Testis (tissue), 3 donors: Measurements from ENCODE around the gene CDH20. TPM values are rescaled to one million over a fixed set of nuclear protein-coding genes. Genes with fewer than 3 reads are reported as not detected.
A peak's percentile ranks its signal among the peaks of the same experiment; 100 is the strongest.

ENCODE experiments used
- DNase-seq: peaks from one replicate; pipeline ENCODE4 v3.0.0-alpha.2; 2019
- H3K27ac ChIP-seq, 2 donors: fragments of 200-600 bp; sonication (generic); one replicate each; pipeline ENCODE4 v1.5.1; 2019
- H3K27me3 ChIP-seq: fragments of 200-600 bp; sonication (generic); one replicate; pipeline ENCODE4 v1.5.1; 2019
- H3K36me3 ChIP-seq: fragments of 200-600 bp; sonication (generic); one replicate; pipeline ENCODE4 v1.5.1; 2017; ENCODE audit warnings: low read depth; ENCODE audit errors: missing control alignments
- H3K4me1 ChIP-seq: fragments of 200-600 bp; sonication (generic); one replicate; pipeline ENCODE4 v1.5.1; 2019
- H3K4me3 ChIP-seq, 2 donors: fragments of 200-600 bp; sonication (generic); one replicate each; pipeline ENCODE4 v1.5.1; 2017 to 2019
- H3K9me3 ChIP-seq: fragments of 200-600 bp; sonication (generic); one replicate; pipeline ENCODE4 v1.5.1; 2017
- POLR2A ChIP-seq: fragments of 450-650 bp; IDR thresholded peaks from one replicate; pipeline ENCODE4 v1.6.1; 2017; ENCODE audit warnings: antibody characterized with exemption, mild to moderate bottlenecking, moderate library complexity
- WGBS, 2 donors: methylation state at CpG; one replicate each; pipeline ENCODE4 v1.1.5; 2018; 5-methylcytosine and 5-hydroxymethylcytosine counted together
- intact Hi-C: fragments of 100-400 bp; cut with DNase I; formaldehyde crosslinking; loops from one replicate; pipeline ENCODE4 v1.15.1; 2023; ENCODE audit warnings: low total_unique reads
- polyA plus RNA-seq: library from polyadenylated mRNA; stranded (reverse); fragments of 350-450 nt; fragmentation: Illumina TruSeq; extraction: RNeasy Lipid Tissue Mini Kit (QIAGEN cat#74804); gene quantifications from one replicate; pipeline ENCODE4 v1.2.3, GENCODE V29; 2014; ENCODE audit warnings: low read depth, low replicate concordance; ENCODE audit not compliant: insufficient read depth
- total RNA-seq, 2 donors: library from RNA; depleted of rRNA; stranded (reverse); fragments of >200 nt; gene quantifications; one replicate each; pipeline ENCODE4 v1.2.3, GENCODE V29; 2016
- TF ChIP-seq, protein P1 (sequence below), 3 experiments: fragments of 450-650 bp in 2 of 3; fragments of 200-600 bp in 1 of 3; sonication (generic) in 1 of 3; IDR thresholded peaks; one replicate each; pipeline ENCODE4 v1.5.1; 2016 to 2019; ENCODE audit warnings: antibody characterized with exemption in 3 of 3, mild to moderate bottlenecking in 2 of 3, moderate library complexity in 1 of 3

The CDH20 gene
- total and polyA plus RNA-seq, 3 donors from 2014 or later: 0.16 to 0.88 (median 0.37) TPM

DNA sequence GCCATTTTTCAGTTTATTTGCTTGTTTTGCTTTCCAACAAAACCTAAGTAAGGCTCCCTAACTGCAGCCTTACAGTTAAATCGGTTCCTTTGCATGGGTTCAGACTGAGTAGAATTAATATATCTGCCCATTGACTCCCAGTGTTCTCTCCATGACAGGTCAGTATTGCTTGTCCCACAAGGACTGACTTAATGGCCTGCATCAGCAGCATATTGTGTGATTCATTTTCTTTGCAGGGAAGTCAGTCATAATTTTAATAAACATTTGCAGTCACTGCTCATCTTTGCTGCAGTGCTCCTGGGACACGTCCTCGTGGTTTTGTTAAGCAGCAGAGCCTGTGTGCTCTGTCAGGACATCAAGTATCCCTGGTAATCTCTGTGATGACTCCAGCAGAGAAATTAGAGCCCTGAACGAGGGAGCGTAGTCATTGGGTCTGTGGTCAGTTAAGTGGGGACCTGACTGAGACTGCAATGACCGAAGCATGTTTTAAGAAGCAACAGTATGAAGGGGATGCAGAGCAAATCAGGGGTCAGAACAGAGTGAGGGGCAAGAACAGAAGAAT lies 93.3 kb downstream of the CDH20 start:
- TF ChIP-seq, protein P1, sequence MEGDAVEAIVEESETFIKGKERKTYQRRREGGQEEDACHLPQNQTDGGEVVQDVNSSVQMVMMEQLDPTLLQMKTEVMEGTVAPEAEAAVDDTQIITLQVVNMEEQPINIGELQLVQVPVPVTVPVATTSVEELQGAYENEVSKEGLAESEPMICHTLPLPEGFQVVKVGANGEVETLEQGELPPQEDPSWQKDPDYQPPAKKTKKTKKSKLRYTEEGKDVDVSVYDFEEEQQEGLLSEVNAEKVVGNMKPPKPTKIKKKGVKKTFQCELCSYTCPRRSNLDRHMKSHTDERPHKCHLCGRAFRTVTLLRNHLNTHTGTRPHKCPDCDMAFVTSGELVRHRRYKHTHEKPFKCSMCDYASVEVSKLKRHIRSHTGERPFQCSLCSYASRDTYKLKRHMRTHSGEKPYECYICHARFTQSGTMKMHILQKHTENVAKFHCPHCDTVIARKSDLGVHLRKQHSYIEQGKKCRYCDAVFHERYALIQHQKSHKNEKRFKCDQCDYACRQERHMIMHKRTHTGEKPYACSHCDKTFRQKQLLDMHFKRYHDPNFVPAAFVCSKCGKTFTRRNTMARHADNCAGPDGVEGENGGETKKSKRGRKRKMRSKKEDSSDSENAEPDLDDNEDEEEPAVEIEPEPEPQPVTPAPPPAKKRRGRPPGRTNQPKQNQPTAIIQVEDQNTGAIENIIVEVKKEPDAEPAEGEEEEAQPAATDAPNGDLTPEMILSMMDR (IDR thresholded peaks at IDR 0.05): no peak
- TF ChIP-seq POLR2A: no peak
- WGBS, 2 donors: 87 to 91% methylated on average over 6 of the region's 6 CpGs
- Histone ChIP-seq H3K4me1 (no peaks in the 10 kb centered on the region), H3K27ac (no peak overlapping the region), H3K27me3 (no peaks in the 10 kb centered on the region), H3K4me3 (no peak overlapping the region), H3K9me3 (no peaks in the 10 kb centered on the region), H3K36me3 (no peaks in the 10 kb centered on the region)
- no peak for DNase-seq
- intact Hi-C loops: no loop called here

DNA sequence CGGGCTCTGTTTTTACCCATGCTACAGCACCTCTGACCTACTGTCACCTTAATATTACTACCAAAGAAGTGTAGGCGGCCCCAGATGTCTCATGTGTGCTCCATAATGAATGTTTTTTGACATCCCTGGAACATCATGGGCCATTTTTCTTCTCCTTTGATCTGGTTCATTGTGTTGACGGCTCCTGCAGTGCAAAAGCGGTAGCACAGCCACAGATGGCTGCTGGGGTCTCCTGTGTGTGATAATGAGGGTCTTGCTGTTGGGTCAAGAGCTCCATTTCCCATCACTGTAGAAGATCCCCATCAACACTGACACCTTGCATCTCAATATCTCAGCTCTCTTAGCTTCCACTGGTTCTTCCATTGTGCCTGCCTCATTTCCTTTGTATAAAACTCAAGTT lies 95.0 kb downstream of the CDH20 start:
- H3K27me3 ChIP-seq: no peaks in the 10 kb centered on the region
- H3K9me3 ChIP-seq: no peaks in the 10 kb centered on the region
- intact Hi-C loops: no loop called here
- no peak overlapping the region for H3K4me3 ChIP-seq
- TF ChIP-seq POLR2A: no peak
- TF ChIP-seq, protein P1 (IDR thresholded peaks at IDR 0.05): no peak
- no peaks in the 10 kb centered on the region for H3K36me3 ChIP-seq
- H3K27ac ChIP-seq: no peak overlapping the region
- no peak for DNase-seq
- 80 to 84% methylated on average over 4 of the region's 4 CpGs for WGBS, 2 donors
- H3K4me1 ChIP-seq: no peaks in the 10 kb centered on the region

DNA sequence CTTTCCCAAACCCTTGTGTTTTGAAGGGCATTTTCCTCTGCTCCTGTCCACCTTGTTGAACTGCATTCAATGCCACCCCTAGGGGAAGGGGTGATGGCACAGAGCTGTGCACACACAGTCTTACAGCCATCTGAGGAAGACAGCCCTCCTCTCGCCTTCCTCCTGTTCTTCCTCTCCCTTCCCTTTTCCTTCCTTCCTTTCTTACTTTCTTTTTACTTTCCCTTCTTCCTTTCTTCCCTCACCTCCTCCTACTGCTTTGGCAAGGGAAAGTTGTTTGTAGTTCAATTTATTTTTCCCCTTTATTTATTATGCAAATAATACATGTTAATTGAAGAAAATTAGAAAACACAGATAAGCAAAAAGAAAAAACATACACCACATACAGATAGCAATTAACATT lies 99.4 kb downstream of the CDH20 start:
- WGBS, 2 donors: 100% methylated on average over 1 of the region's 1 CpG
- intact Hi-C loops: no loop called here

DNA sequence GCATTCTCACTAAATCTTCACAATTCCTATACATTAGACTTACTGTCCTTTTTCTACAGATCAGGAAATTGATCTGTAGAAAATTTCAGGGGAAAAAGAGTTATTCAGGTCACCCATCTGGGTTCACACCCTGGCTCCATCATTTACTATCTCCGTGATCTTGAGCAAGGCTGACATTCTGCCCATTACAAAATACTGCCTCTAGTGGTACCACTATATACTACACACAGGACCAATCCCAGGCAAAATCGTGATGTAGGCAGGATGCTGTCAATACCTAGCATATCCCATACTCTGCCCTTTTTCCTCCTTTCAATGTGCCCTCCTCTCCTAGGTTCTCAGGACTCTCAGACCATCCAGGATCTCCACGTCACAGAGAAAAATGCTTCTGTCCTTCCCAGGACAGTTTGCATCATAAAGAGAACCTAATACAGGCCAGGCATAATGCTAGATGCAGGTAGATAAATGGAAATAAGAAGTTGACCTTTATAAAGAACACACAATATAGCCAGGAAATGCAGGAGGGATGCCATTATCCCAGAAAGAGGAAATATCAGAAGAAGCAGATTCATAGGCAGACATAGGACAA lies 101.9 kb downstream of the CDH20 start:
- H3K9me3 ChIP-seq: no peaks in the 10 kb centered on the region
- no peaks in the 10 kb centered on the region for H3K36me3 ChIP-seq
- no peaks in the 10 kb centered on the region for H3K4me1 ChIP-seq
- WGBS, 2 donors: 59 to 79% methylated on average over 3 of the region's 3 CpGs
- TF ChIP-seq, protein P1 (IDR thresholded peaks at IDR 0.05): peak in 2 of 3 experiments; percentile 16 to 23
- TF ChIP-seq POLR2A: no peak
- intact Hi-C loops: no loop called here
- H3K27ac ChIP-seq: no peak overlapping the region
- no peaks in the 10 kb centered on the region for H3K27me3 ChIP-seq
- DNase-seq: no peak
- no peak overlapping the region for H3K4me3 ChIP-seq

More for the DNA sequence above, 99.4 kb downstream of the CDH20 start:
- H3K9me3 ChIP-seq: no peaks in the 10 kb centered on the region
- no peaks in the 10 kb centered on the region for H3K4me1 ChIP-seq
- DNase-seq: no peak
- no peak for TF ChIP-seq POLR2A
- TF ChIP-seq, protein P1 (IDR thresholded peaks at IDR 0.05): no peak
- no peaks in the 10 kb centered on the region for H3K27me3 ChIP-seq
- H3K4me3 ChIP-seq: no peak overlapping the region
- no peak overlapping the region for H3K27ac ChIP-seq
- H3K36me3 ChIP-seq: no peaks in the 10 kb centered on the region
